Pancreas (tissue), 10 donors: ENCODE results near the gene PSMA1. TPM values are rescaled to one million over a fixed set of nuclear protein-coding genes. Genes with fewer than 3 reads are reported as not detected.
A peak's percentile ranks its signal among the peaks of the same experiment; 100 is the strongest.

Experiments used
- ATAC-seq, 4 donors: fragments of 200-7000 bp; cut with Tn5 transposase; one replicate each; pipeline versions ENCODE4 v1.8.0 to v1.9.1; 2020; ENCODE audit warnings: mild to moderate bottlenecking in 4 of 4, moderate library complexity in 4 of 4
- DNase-seq, 6 donors: peaks; one replicate each; pipeline ENCODE4 v3.0.0-alpha.2; 2020
- FAIRE-seq: peaks from 2 replicates; lab custom pipeline; 2012; peaks lifted over from hg19 to GRCh38; lab: Jason Lieb, UNC
- H3K27ac ChIP-seq, 4 donors: fragments of 200-600 bp; sonication (generic); 1 replicate in 3 of 4; 2 replicates in 1 of 4; pipeline versions ENCODE4 v1.5.0 to v1.8.0; 2020
- H3K27me3 ChIP-seq, 4 donors: fragments of 200-600 bp; one replicate each; pipeline ENCODE4 v1.8.0; 2021
- H3K36me3 ChIP-seq, 3 donors: fragments of 200-600 bp; sonication (generic) in 1 of 3; one replicate each; pipeline versions ENCODE4 v1.5.0 to v1.8.0; 2020 to 2021
- H3K4me1 ChIP-seq, 3 donors: fragments of 200-600 bp; one replicate each; pipeline ENCODE4 v1.8.0; 2021
- H3K4me3 ChIP-seq, 4 donors: fragments of 200-600 bp; sonication (generic) in 2 of 4; one replicate each; pipeline versions ENCODE4 v1.5.0 to v1.8.0; 2020 to 2021
- H3K9me3 ChIP-seq, 4 donors: fragments of 200-600 bp; one replicate each; pipeline ENCODE4 v1.8.0; 2021
- WGBS, 2 donors: extraction: QIAGEN DNeasy Blood & Tissue Kit; methylation state at CpG; one replicate each; pipeline ENCODE4 v1.1.7; 2013; 5-methylcytosine and 5-hydroxymethylcytosine counted together
- intact Hi-C, 3 donors: fragments of 100-400 bp; cut with DNase I; formaldehyde crosslinking; loops; one replicate each; pipeline versions ENCODE4 v1.11.1 to v1.14.2; 2022
- polyA plus RNA-seq, 2 donors: library from polyadenylated mRNA; stranded (reverse); fragments of 200-250 nt; gene quantifications; one replicate each; pipeline ENCODE4 v1.2.3, GENCODE V29; 2013
- total RNA-seq, 6 donors: library from RNA; stranded (reverse); fragmentation: NEBNext Ultra II Directional in 4 of 6; extraction: Animal tissue kit (Norgen Biotek cat#: 25700) in 4 of 6; gene quantifications; one replicate each; pipeline versions ENCODE4 v1.2.1 to v1.2.4, GENCODE V29; 2021 to 2023
- TF ChIP-seq, protein P1 (sequence below), 4 donors: fragments of 200-600 bp; sonication (generic) in 3 of 4; IDR thresholded peaks; one replicate each; pipeline versions ENCODE4 v1.5.0 to v1.8.0; 2021; ENCODE audit warnings: antibody characterized with exemption in 4 of 4
- donor health status: healthy with polysubstance abuse.
- donor health status: DM: no; HTN: no; CAD: no; lungs with moderate emphysema.
- donor health status: DM: no; HTN: no; CAD: no.
- donor health status: control.
- donor health status: control.
- donor health status: Bipolar disorder and iron deficiency.
- donor health status: DM: yes; HTN: yes; CAD: no.
- donor health status: DM: no; HTN: no; CAD: no.
- donor health status: DM: no; HTN: no; CAD: no.
- donor health status: DM: yes; HTN: yes; CAD: no.

PSMA1 gene
- total and polyA plus RNA-seq, 8 donors, result 26.7 to 115 (median 54.5) TPM

GRCh38 chr11:14555818-14556217 is 35.6 kb upstream of the PSMA1 start:
- no peak overlapping the region for H3K27ac ChIP-seq
- whole genome bisulfite sequencing, 2 donors, result 61% methylated on average over 1 of the region's 1 CpG
- TF ChIP-seq, protein P1, sequence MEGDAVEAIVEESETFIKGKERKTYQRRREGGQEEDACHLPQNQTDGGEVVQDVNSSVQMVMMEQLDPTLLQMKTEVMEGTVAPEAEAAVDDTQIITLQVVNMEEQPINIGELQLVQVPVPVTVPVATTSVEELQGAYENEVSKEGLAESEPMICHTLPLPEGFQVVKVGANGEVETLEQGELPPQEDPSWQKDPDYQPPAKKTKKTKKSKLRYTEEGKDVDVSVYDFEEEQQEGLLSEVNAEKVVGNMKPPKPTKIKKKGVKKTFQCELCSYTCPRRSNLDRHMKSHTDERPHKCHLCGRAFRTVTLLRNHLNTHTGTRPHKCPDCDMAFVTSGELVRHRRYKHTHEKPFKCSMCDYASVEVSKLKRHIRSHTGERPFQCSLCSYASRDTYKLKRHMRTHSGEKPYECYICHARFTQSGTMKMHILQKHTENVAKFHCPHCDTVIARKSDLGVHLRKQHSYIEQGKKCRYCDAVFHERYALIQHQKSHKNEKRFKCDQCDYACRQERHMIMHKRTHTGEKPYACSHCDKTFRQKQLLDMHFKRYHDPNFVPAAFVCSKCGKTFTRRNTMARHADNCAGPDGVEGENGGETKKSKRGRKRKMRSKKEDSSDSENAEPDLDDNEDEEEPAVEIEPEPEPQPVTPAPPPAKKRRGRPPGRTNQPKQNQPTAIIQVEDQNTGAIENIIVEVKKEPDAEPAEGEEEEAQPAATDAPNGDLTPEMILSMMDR (IDR thresholded peaks at IDR 0.05), result no peak
- no peak overlapping the region for H3K4me3 ChIP-seq
- no peaks in the 10 kb centered on the region for H3K36me3 ChIP-seq
- intact Hi-C loops, result no loop called here
- no peak for ATAC-seq
- H3K9me3 ChIP-seq, result no peaks in the 10 kb centered on the region
- no peak for DNase-seq
- H3K27me3 ChIP-seq, result no peaks in the 10 kb centered on the region
- no peak for FAIRE-seq
- no peaks in the 10 kb centered on the region for H3K4me1 ChIP-seq

DNA sequence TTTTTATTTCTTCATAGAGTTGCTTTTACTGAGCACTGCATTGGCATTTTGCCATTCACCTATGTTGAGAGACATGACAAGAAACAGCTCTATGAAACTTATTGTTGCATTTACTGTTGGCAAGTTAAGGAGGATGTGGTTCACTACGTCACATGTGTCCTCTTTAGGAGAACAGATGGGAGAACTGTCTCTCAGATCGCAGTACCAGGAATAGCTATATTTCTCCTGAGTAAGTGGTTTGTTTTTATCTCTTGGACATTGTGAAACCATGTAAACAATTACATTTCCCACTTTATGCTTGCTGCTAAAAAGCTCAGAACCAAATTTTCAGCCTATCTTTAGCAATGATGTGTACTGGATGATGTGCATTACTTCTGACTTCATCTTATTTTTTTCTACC is 34.8 kb upstream of the PSMA1 start:
- FAIRE-seq, result peak; percentile 57
- peak overlapping the region in 1 of 4 donors; percentile 0 for H3K27ac ChIP-seq
- DNase-seq, result no peak
- intact Hi-C loops, result no loop called here
- peak in 3 of 4 donors; percentile 66 to 87 (median 77) for ATAC-seq
- H3K36me3 ChIP-seq, result no peaks in the 10 kb centered on the region
- H3K4me1 ChIP-seq, result no peaks in the 10 kb centered on the region
- WGBS, 2 donors, result 85 to 90% methylated on average over 2 of the region's 2 CpGs
- no peaks in the 10 kb centered on the region for H3K9me3 ChIP-seq
- no peaks in the 10 kb centered on the region for H3K27me3 ChIP-seq
- H3K4me3 ChIP-seq, result no peak overlapping the region
- TF ChIP-seq, protein P1 (IDR thresholded peaks at IDR 0.05), result no peak

GRCh38 chr11:14552089-14552488 is 31.9 kb upstream of the PSMA1 start:
- 88 to 94% methylated on average over 4 of the region's 4 CpGs for WGBS, 2 donors
- FAIRE-seq, result no peak

GRCh38 chr11:14551380-14551779 is 31.2 kb upstream of the PSMA1 start:
- FAIRE-seq (no peak), DNase-seq (no peak), ATAC-seq (peak in 2 of 4 donors; percentile 51 to 61)
- intact Hi-C loops, result no loop called here
- 51 to 57% methylated on average over 2 of the region's 2 CpGs for WGBS, 2 donors
- no peaks in the 10 kb centered on the region for H3K4me1 ChIP-seq
- no peaks in the 10 kb centered on the region for H3K27me3 ChIP-seq
- no peaks in the 10 kb centered on the region for H3K36me3 ChIP-seq
- H3K27ac ChIP-seq, result no peak overlapping the region
- H3K4me3 ChIP-seq, result no peak overlapping the region
- H3K9me3 ChIP-seq, result no peaks in the 10 kb centered on the region
- TF ChIP-seq, protein P1 (IDR thresholded peaks at IDR 0.05), result no peak

More at GRCh38 chr11:14552089-14552488, 31.9 kb upstream of the PSMA1 start:
- H3K4me3 ChIP-seq, result no peak overlapping the region
- H3K36me3 ChIP-seq, result no peaks in the 10 kb centered on the region
- ATAC-seq (no peak), DNase-seq (no peak)
- no peaks in the 10 kb centered on the region for H3K4me1 ChIP-seq
- intact Hi-C loops, result no loop called here
- no peaks in the 10 kb centered on the region for H3K9me3 ChIP-seq
- TF ChIP-seq, protein P1 (IDR thresholded peaks at IDR 0.05), result no peak
- H3K27me3 ChIP-seq, result no peaks in the 10 kb centered on the region
- no peak overlapping the region for H3K27ac ChIP-seq

DNA sequence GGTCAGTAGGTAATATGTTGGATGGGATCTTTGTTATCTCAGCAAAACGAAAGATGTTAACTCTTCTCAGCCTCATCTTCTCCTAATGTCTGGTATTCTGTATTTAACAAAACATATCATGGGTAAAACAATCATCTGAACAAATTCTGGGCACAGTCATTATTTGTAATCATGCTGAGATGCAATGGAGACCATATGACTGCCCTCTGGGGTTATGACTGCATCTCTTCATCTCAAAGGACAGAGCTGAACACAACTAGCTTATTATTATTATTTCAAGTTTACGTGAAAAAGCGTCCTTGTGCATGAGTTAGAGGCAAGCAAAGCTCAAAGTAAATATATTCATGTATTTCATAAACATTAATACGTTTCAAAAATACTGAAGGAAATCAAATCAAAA is 29.7 kb upstream of the PSMA1 start:
- DNase-seq (no peak), FAIRE-seq (no peak), ATAC-seq (no peak)
- intact Hi-C loops, result no loop called here
- TF ChIP-seq, protein P1 (IDR thresholded peaks at IDR 0.05), result no peak
- no peaks in the 10 kb centered on the region for H3K4me1 ChIP-seq
- H3K27ac ChIP-seq, result no peak overlapping the region
- no peaks in the 10 kb centered on the region for H3K9me3 ChIP-seq
- WGBS, 2 donors, result 85 to 90% methylated on average over 4 of the region's 4 CpGs
- no peak overlapping the region for H3K4me3 ChIP-seq
- no peaks in the 10 kb centered on the region for H3K36me3 ChIP-seq
- no peaks in the 10 kb centered on the region for H3K27me3 ChIP-seq
